ENCODE results near the gene RNFT2. TPM values are rescaled to one million over a fixed set of nuclear protein-coding genes. Genes with fewer than 3 reads are reported as not detected.

The RNFT2 gene
- polyA plus RNA-seq, 2 donors = 0.09 to 0.28 TPM

- no peak overlapping the region for H3K4me3 ChIP-seq (ENCODE audit: low read depth in 1 of 2, low read length in 2 of 2)
- no peaks in the 10 kb centered on the region for H3K27me3 ChIP-seq (ENCODE audit: control insufficient read depth in 1 of 2, insufficient read depth in 2 of 2, low read length in 2 of 2)
- H3K9me3 ChIP-seq (ENCODE audit: control insufficient read depth in 2 of 2, insufficient read depth in 1 of 2, low read depth in 1 of 2, low read length in 1 of 2) = no peaks in the 10 kb centered on the region
- WGBS, 2 donors = 72 to 76% methylated on average over 1 of the region's 1 CpG
- H3K36me3 ChIP-seq (ENCODE audit: control insufficient read depth in 2 of 2, insufficient read depth in 2 of 2, low read length in 1 of 2) = no peaks in the 10 kb centered on the region
- H3K27ac ChIP-seq (ENCODE audit: low read depth in 2 of 2, low read length in 1 of 2) = no peak overlapping the region
- H3K4me1 ChIP-seq (ENCODE audit: control insufficient read depth in 2 of 2, insufficient read depth in 2 of 2, low read length in 1 of 2) = no peaks in the 10 kb centered on the region
Observed at GRCh38 chr12:116835484-116835883, 97.4 kb downstream of the RNFT2 start.

- H3K27me3 ChIP-seq (ENCODE audit: control insufficient read depth in 1 of 2, insufficient read depth in 2 of 2, low read length in 2 of 2) = no peaks in the 10 kb centered on the region
- H3K4me1 ChIP-seq (ENCODE audit: control insufficient read depth in 2 of 2, insufficient read depth in 2 of 2, low read length in 1 of 2) = no peaks in the 10 kb centered on the region
- 76 to 81% methylated on average over 9 of the region's 9 CpGs for WGBS, 2 donors
- no peaks in the 10 kb centered on the region for H3K36me3 ChIP-seq (ENCODE audit: control insufficient read depth in 2 of 2, insufficient read depth in 2 of 2, low read length in 1 of 2)
- H3K4me3 ChIP-seq (ENCODE audit: low read depth in 1 of 2, low read length in 2 of 2) = no peak overlapping the region
- H3K9me3 ChIP-seq (ENCODE audit: control insufficient read depth in 2 of 2, insufficient read depth in 1 of 2, low read depth in 1 of 2, low read length in 1 of 2) = no peaks in the 10 kb centered on the region
- no peak overlapping the region for H3K27ac ChIP-seq (ENCODE audit: low read depth in 2 of 2, low read length in 1 of 2)
Observed at GRCh38 chr12:116837097-116837496, 99.0 kb downstream of the RNFT2 start.

- Histone ChIP-seq H3K4me3 (ENCODE audit: low read depth in 1 of 2, low read length in 2 of 2) (no peak overlapping the region), H3K9me3 (ENCODE audit: control insufficient read depth in 2 of 2, insufficient read depth in 1 of 2, low read depth in 1 of 2, low read length in 1 of 2) (no peaks in the 10 kb centered on the region), H3K27ac (ENCODE audit: low read depth in 2 of 2, low read length in 1 of 2) (no peak overlapping the region), H3K36me3 (ENCODE audit: control insufficient read depth in 2 of 2, insufficient read depth in 2 of 2, low read length in 1 of 2) (no peaks in the 10 kb centered on the region), H3K27me3 (ENCODE audit: control insufficient read depth in 1 of 2, insufficient read depth in 2 of 2, low read length in 2 of 2) (no peaks in the 10 kb centered on the region), H3K4me1 (ENCODE audit: control insufficient read depth in 2 of 2, insufficient read depth in 2 of 2, low read length in 1 of 2) (no peaks in the 10 kb centered on the region)
- WGBS, 2 donors = 78 to 80% methylated on average over 4 of the region's 4 CpGs
Observed at GRCh38 chr12:116838365-116838764, 100.2 kb downstream of the RNFT2 start.

GRCh38 chr12:116839287-116839830 lies 101.2 kb downstream of the RNFT2 start:
- Histone ChIP-seq H3K27ac (ENCODE audit: low read depth in 2 of 2, low read length in 1 of 2) (no peak overlapping the region), H3K9me3 (ENCODE audit: control insufficient read depth in 2 of 2, insufficient read depth in 1 of 2, low read depth in 1 of 2, low read length in 1 of 2) (no peaks in the 10 kb centered on the region), H3K4me3 (ENCODE audit: low read depth in 1 of 2, low read length in 2 of 2) (no peak overlapping the region), H3K36me3 (ENCODE audit: control insufficient read depth in 2 of 2, insufficient read depth in 2 of 2, low read length in 1 of 2) (no peaks in the 10 kb centered on the region), H3K27me3 (ENCODE audit: control insufficient read depth in 1 of 2, insufficient read depth in 2 of 2, low read length in 2 of 2) (no peaks in the 10 kb centered on the region), H3K4me1 (ENCODE audit: control insufficient read depth in 2 of 2, insufficient read depth in 2 of 2, low read length in 1 of 2) (no peaks in the 10 kb centered on the region)
- 87 to 89% methylated on average over 3 of the region's 3 CpGs for WGBS, 2 donors

GRCh38 chr12:116843085-116843484 lies 105.0 kb downstream of the RNFT2 start:
- no peaks in the 10 kb centered on the region for H3K36me3 ChIP-seq (ENCODE audit: control insufficient read depth in 2 of 2, insufficient read depth in 2 of 2, low read length in 1 of 2)
- H3K27ac ChIP-seq (ENCODE audit: low read depth in 2 of 2, low read length in 1 of 2) = no peak overlapping the region
- no peak overlapping the region for H3K4me3 ChIP-seq (ENCODE audit: low read depth in 1 of 2, low read length in 2 of 2)
- WGBS, 2 donors = 92% methylated on average over 6 of the region's 6 CpGs
- no peaks in the 10 kb centered on the region for H3K27me3 ChIP-seq (ENCODE audit: control insufficient read depth in 1 of 2, insufficient read depth in 2 of 2, low read length in 2 of 2)
- no peaks in the 10 kb centered on the region for H3K4me1 ChIP-seq (ENCODE audit: control insufficient read depth in 2 of 2, insufficient read depth in 2 of 2, low read length in 1 of 2)
- H3K9me3 ChIP-seq (ENCODE audit: control insufficient read depth in 2 of 2, insufficient read depth in 1 of 2, low read depth in 1 of 2, low read length in 1 of 2) = peaks cover 0 to 3% of the 10 kb centered on the region in 2 donors

GRCh38 chr12:116849216-116849615 lies 111.1 kb downstream of the RNFT2 start:
- H3K4me1 ChIP-seq (ENCODE audit: control insufficient read depth in 2 of 2, insufficient read depth in 2 of 2, low read length in 1 of 2) = no peaks in the 10 kb centered on the region
- 94 to 96% methylated on average over 23 of the region's 23 CpGs for WGBS, 2 donors

GRCh38 chr12:116852303-116852702 lies 114.2 kb downstream of the RNFT2 start:
- Histone ChIP-seq H3K9me3 (ENCODE audit: control insufficient read depth in 2 of 2, insufficient read depth in 1 of 2, low read depth in 1 of 2, low read length in 1 of 2) (no peaks in the 10 kb centered on the region), H3K27ac (ENCODE audit: low read depth in 2 of 2, low read length in 1 of 2) (no peak overlapping the region), H3K27me3 (ENCODE audit: control insufficient read depth in 1 of 2, insufficient read depth in 2 of 2, low read length in 2 of 2) (no peaks in the 10 kb centered on the region), H3K4me1 (ENCODE audit: control insufficient read depth in 2 of 2, insufficient read depth in 2 of 2, low read length in 1 of 2) (no peaks in the 10 kb centered on the region), H3K36me3 (ENCODE audit: control insufficient read depth in 2 of 2, insufficient read depth in 2 of 2, low read length in 1 of 2) (no peaks in the 10 kb centered on the region), H3K4me3 (ENCODE audit: low read depth in 1 of 2, low read length in 2 of 2) (no peak overlapping the region)
- WGBS, 2 donors = 81 to 87% methylated on average over 6 of the region's 6 CpGs

More at GRCh38 chr12:116849216-116849615, 111.1 kb downstream of the RNFT2 start:
- no peak overlapping the region for H3K4me3 ChIP-seq (ENCODE audit: low read depth in 1 of 2, low read length in 2 of 2)
- peaks cover 0 to 3% of the 10 kb centered on the region in 2 donors for H3K9me3 ChIP-seq (ENCODE audit: control insufficient read depth in 2 of 2, insufficient read depth in 1 of 2, low read depth in 1 of 2, low read length in 1 of 2)
- no peak overlapping the region for H3K27ac ChIP-seq (ENCODE audit: low read depth in 2 of 2, low read length in 1 of 2)
- H3K27me3 ChIP-seq (ENCODE audit: control insufficient read depth in 1 of 2, insufficient read depth in 2 of 2, low read length in 2 of 2) = no peaks in the 10 kb centered on the region
- H3K36me3 ChIP-seq (ENCODE audit: control insufficient read depth in 2 of 2, insufficient read depth in 2 of 2, low read length in 1 of 2) = no peaks in the 10 kb centered on the region

GRCh38 chr12:116853507-116853906 lies 115.4 kb downstream of the RNFT2 start:
- Histone ChIP-seq H3K36me3 (ENCODE audit: control insufficient read depth in 2 of 2, insufficient read depth in 2 of 2, low read length in 1 of 2) (no peaks in the 10 kb centered on the region), H3K9me3 (ENCODE audit: control insufficient read depth in 2 of 2, insufficient read depth in 1 of 2, low read depth in 1 of 2, low read length in 1 of 2) (no peaks in the 10 kb centered on the region), H3K4me1 (ENCODE audit: control insufficient read depth in 2 of 2, insufficient read depth in 2 of 2, low read length in 1 of 2) (no peaks in the 10 kb centered on the region), H3K27me3 (ENCODE audit: control insufficient read depth in 1 of 2, insufficient read depth in 2 of 2, low read length in 2 of 2) (no peaks in the 10 kb centered on the region), H3K4me3 (ENCODE audit: low read depth in 1 of 2, low read length in 2 of 2) (no peak overlapping the region), H3K27ac (ENCODE audit: low read depth in 2 of 2, low read length in 1 of 2) (no peak overlapping the region)
- 72 to 75% methylated on average over 5 of the region's 5 CpGs for WGBS, 2 donors

GRCh38 chr12:116855744-116856470 lies 117.8 kb downstream of the RNFT2 start:
- WGBS, 2 donors = 73 to 80% methylated on average over 16 of the region's 16 CpGs

GRCh38 chr12:116856729-116857128 lies 118.6 kb downstream of the RNFT2 start:
- Histone ChIP-seq H3K36me3 (ENCODE audit: control insufficient read depth in 2 of 2, insufficient read depth in 2 of 2, low read length in 1 of 2) (no peaks in the 10 kb centered on the region), H3K4me1 (ENCODE audit: control insufficient read depth in 2 of 2, insufficient read depth in 2 of 2, low read length in 1 of 2) (no peaks in the 10 kb centered on the region), H3K27me3 (ENCODE audit: control insufficient read depth in 1 of 2, insufficient read depth in 2 of 2, low read length in 2 of 2) (no peaks in the 10 kb centered on the region), H3K4me3 (ENCODE audit: low read depth in 1 of 2, low read length in 2 of 2) (no peak overlapping the region), H3K9me3 (ENCODE audit: control insufficient read depth in 2 of 2, insufficient read depth in 1 of 2, low read depth in 1 of 2, low read length in 1 of 2) (no peaks in the 10 kb centered on the region), H3K27ac (ENCODE audit: low read depth in 2 of 2, low read length in 1 of 2) (no peak overlapping the region)
- WGBS, 2 donors = 76 to 88% methylated on average over 11 of the region's 11 CpGs

More at GRCh38 chr12:116855744-116856470, 117.8 kb downstream of the RNFT2 start:
- no peaks in the 10 kb centered on the region for H3K27me3 ChIP-seq (ENCODE audit: control insufficient read depth in 1 of 2, insufficient read depth in 2 of 2, low read length in 2 of 2)
- H3K4me3 ChIP-seq (ENCODE audit: low read depth in 1 of 2, low read length in 2 of 2) = no peak overlapping the region
- H3K9me3 ChIP-seq (ENCODE audit: control insufficient read depth in 2 of 2, insufficient read depth in 1 of 2, low read depth in 1 of 2, low read length in 1 of 2) = no peaks in the 10 kb centered on the region
- no peaks in the 10 kb centered on the region for H3K36me3 ChIP-seq (ENCODE audit: control insufficient read depth in 2 of 2, insufficient read depth in 2 of 2, low read length in 1 of 2)
- no peak overlapping the region for H3K27ac ChIP-seq (ENCODE audit: low read depth in 2 of 2, low read length in 1 of 2)
- H3K4me1 ChIP-seq (ENCODE audit: control insufficient read depth in 2 of 2, insufficient read depth in 2 of 2, low read length in 1 of 2) = no peaks in the 10 kb centered on the region
